ENCODE data around the gene METTL23.

- no peak for TF ChIP-seq CTCF (IDR thresholded peaks at IDR 0.05)
- TF ChIP-seq EP300 (IDR thresholded peaks at IDR 0.05) = no peak
These were observed 17.3 kb upstream of the METTL23 start for GRCh38 chr17:76709077-76709950.

All from esophagus muscularis mucosa (tissue), 3 donors.